NB4 (cell line): ENCODE data around the gene RETSAT.

Experiments
- DNase-seq: peaks from one replicate; pipeline ENCODE4 v3.0.0; 2010; ENCODE audit warnings: low read depth
- H3K4me3 ChIP-seq: one replicate; pipeline ENCODE4 v1.5.1; 2011; ENCODE audit warnings: mild to moderate bottlenecking, low read depth, low read length, moderate library complexity
- MAX ChIP-seq: IDR thresholded peaks from 2 replicates; pipeline ENCODE4 v1.6.1; 2011; ENCODE audit warnings: low read depth, low read length
- MYC ChIP-seq: IDR thresholded peaks from 2 replicates; pipeline ENCODE4 v1.6.1; 2011; ENCODE audit warnings: low read depth, low read length
- POLR2A ChIP-seq: IDR thresholded peaks from 2 replicates; pipeline ENCODE4 v1.6.1; 2011; ENCODE audit warnings: mild to moderate bottlenecking; ENCODE audit not compliant: insufficient read length; ENCODE audit errors: extremely low read depth
- TF ChIP-seq, protein P1 (sequence below): IDR thresholded peaks from one replicate; pipeline ENCODE4 v1.5.1; 2012; ENCODE audit warnings: low read depth, low read length

The RETSAT gene

GRCh38 chr2:85356186-85356585 is 1.9 kb upstream of the RETSAT start:
- no peak overlapping the region for H3K4me3 ChIP-seq
- TF ChIP-seq, protein P1, sequence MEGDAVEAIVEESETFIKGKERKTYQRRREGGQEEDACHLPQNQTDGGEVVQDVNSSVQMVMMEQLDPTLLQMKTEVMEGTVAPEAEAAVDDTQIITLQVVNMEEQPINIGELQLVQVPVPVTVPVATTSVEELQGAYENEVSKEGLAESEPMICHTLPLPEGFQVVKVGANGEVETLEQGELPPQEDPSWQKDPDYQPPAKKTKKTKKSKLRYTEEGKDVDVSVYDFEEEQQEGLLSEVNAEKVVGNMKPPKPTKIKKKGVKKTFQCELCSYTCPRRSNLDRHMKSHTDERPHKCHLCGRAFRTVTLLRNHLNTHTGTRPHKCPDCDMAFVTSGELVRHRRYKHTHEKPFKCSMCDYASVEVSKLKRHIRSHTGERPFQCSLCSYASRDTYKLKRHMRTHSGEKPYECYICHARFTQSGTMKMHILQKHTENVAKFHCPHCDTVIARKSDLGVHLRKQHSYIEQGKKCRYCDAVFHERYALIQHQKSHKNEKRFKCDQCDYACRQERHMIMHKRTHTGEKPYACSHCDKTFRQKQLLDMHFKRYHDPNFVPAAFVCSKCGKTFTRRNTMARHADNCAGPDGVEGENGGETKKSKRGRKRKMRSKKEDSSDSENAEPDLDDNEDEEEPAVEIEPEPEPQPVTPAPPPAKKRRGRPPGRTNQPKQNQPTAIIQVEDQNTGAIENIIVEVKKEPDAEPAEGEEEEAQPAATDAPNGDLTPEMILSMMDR, result no peak
- TF ChIP-seq POLR2A (no peak), MAX (no peak), MYC (no peak)
- DNase-seq, result no peak

DNA sequence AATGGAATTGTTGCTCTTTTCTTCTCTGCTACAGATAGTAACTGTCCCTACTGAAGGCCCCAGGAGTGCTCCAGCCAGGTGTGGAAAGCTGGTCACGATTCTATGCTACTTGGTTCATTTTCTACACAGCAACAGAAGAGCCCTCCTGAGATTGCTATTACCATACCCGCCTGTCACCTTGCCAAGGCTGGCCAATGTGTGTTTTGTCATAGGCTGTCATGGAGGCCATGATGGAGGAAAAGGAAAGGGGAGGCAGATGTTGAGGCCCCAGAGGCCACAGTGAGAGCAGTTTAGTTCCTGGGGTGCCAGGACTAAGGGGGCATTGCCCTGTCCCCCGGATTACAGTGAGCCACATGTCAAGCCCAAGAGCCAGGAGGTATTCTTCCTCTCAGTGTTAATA is 1.2 kb upstream of the RETSAT start:
- no peak for DNase-seq
- peak overlapping the region; percentile 96 for H3K4me3 ChIP-seq
- TF ChIP-seq MYC, result no peak
- TF ChIP-seq POLR2A, result no peak
- TF ChIP-seq MAX, result no peak
- TF ChIP-seq, protein P1, result no peak

- no peak for DNase-seq
- H3K4me3 ChIP-seq, result peak overlapping the region; percentile 96
- no peak for TF ChIP-seq POLR2A
- TF ChIP-seq, protein P1, result no peak
- no peak for TF ChIP-seq MYC
- TF ChIP-seq MAX, result no peak
Measured at GRCh38 chr2:85355073-85355410, 714 bp upstream of the RETSAT start.

DNA sequence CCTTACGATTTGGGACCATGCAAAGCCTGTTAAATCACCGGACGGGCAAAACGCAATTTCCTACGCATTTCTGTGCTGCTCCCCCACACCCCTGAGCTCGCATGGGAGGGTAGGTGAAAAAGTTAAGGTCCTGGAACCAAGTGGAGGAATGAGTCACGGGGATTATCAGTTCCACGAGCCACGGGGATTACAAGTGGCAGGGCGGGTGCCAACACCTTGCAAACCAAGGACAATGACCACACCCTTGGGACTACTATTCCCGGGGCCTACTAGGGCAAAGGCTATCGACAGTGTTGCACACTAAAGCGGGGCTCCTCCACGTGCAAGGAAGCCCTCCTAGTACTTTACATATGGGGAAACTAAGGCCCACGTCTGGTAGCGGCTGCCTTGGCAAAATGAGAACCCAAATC is 447 bp downstream of the RETSAT start:
- TF ChIP-seq MAX (peak; percentile 1; the same call in 1 of the 2 replicates), MYC (0 out of 2 replicates have a peak, but pooled peaks have one; percentile 24), POLR2A (no peak)
- TF ChIP-seq, protein P1, result no peak
- peak overlapping the region; percentile 96 for H3K4me3 ChIP-seq
- DNase-seq, result peak; percentile 50

DNA sequence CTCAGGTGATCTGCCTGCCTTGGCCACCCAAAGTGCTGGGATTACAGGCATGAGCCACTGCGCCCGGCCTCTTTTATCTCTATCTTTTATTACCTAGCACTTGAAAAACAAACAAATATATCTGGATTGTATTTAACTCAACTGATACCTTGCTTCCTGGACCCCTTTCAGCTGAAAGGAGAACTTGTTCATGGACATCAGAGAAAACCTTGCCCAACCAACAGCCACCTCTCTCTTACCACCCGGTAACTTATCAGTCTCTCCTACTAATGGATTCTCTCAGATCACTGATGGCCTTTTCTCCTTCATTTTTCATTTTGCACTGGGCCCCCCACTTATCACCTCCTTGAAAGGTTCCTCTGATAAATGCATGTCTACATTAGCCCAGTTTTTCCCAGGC is 6.7 kb downstream of the RETSAT start:
- H3K4me3 ChIP-seq, result no peak overlapping the region
- DNase-seq, result no peak

More for the DNA sequence above, 6.7 kb downstream of the RETSAT start:
- TF ChIP-seq POLR2A (no peak), MAX (no peak), MYC (no peak)
- TF ChIP-seq, protein P1, result no peak
